Gastrocnemius medialis (tissue), 4 donors: ENCODE measurements around the gene ARSB.
A peak's percentile ranks its signal among the peaks of the same experiment; 100 is the strongest.

Source experiments
- POLR2A ChIP-seq, 2 donors: fragments of 450-650 bp; IDR thresholded peaks; one replicate each; pipeline ENCODE4 v1.6.1; 2017; ENCODE audit warnings: antibody characterized with exemption in 2 of 2, mild to moderate bottlenecking in 2 of 2, moderate library complexity in 2 of 2
- TF ChIP-seq, protein P1 (sequence below), 5 experiments: fragments of 450-650 bp in 3 of 5; fragments of 200-600 bp in 2 of 5; sonication (generic) in 2 of 5; IDR thresholded peaks in 4 of 5; conservative IDR thresholded peaks in 1 of 5; 1 replicate in 4 of 5; 2 replicates in 1 of 5; pipeline ENCODE4 v1.5.1; 2016 to 2019; ENCODE audit warnings: antibody characterized with exemption in 5 of 5, mild to moderate bottlenecking in 3 of 5, moderate library complexity in 3 of 5

DNA sequence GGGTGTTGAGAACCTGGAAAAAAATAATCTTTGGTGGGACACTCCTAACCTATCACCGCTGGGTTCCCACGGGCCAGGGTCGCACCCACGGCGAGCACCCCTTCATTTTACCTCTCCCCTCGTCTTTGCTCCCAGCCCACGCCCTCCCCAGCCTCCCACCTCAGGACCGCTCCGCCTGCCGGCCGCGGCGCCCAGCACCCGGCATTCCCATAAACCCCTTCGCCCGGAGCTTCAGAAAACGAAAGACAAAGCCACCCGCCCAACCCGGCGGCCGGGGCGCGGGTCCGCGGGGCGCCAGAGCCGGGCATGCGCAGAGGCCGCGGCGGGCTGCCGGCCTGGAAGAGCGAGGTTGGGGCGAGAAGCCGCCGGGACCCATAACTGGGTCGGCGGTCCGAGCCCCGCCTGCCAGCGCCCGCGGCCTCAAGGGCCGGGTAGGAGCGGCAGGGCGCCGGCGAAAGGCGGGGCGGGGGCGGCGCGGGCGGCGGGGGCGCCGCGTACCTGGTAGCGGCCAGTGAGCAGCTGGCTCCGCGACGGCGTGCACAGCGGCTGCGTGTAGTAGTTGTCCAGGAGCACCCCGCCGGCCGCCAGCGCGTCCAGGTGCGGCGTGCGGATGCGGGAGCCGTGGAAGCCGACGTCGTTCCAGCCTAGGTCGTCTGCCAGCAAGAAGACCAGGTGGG lies 533 bp downstream of the ARSB start:
- TF ChIP-seq, protein P1, sequence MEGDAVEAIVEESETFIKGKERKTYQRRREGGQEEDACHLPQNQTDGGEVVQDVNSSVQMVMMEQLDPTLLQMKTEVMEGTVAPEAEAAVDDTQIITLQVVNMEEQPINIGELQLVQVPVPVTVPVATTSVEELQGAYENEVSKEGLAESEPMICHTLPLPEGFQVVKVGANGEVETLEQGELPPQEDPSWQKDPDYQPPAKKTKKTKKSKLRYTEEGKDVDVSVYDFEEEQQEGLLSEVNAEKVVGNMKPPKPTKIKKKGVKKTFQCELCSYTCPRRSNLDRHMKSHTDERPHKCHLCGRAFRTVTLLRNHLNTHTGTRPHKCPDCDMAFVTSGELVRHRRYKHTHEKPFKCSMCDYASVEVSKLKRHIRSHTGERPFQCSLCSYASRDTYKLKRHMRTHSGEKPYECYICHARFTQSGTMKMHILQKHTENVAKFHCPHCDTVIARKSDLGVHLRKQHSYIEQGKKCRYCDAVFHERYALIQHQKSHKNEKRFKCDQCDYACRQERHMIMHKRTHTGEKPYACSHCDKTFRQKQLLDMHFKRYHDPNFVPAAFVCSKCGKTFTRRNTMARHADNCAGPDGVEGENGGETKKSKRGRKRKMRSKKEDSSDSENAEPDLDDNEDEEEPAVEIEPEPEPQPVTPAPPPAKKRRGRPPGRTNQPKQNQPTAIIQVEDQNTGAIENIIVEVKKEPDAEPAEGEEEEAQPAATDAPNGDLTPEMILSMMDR (IDR thresholded peaks at IDR 0.05 in 4 of 5, conservative IDR thresholded peaks at IDR 0.05 in 1 of 5): peak; percentile 20 to 50 (median 40)
- TF ChIP-seq POLR2A (IDR thresholded peaks at IDR 0.05): peak; percentile 53 to 56
